Stimulated activated CD4-positive, alpha-beta T cell treated with anti-CD3 and anti-CD28 coated beads, Interleukin-12 subunit alpha, Interleukin-12 subunit beta, amount 100 ng/mL, for 48 hours (primary cell): Measurements from ENCODE around the gene PARD3B.

Experiments used
- DNase-seq, 3 donors: peaks; one replicate each; pipeline ENCODE4 v3.0.0-alpha.2; 2020; ENCODE audit warnings: low read depth in 2 of 3, low spot score in 1 of 3

The PARD3B gene

GRCh38 chr2:204544961-204545860 lies at the start of gene PARD3B:
Gene PARD3B, plus strand, starts transcription at chr2:204545475. Its CDS starts 525 bp downstream, at chr2:204546000.
- DNase-seq, result peak in 1 of 3 donors; percentile 16

- no peak for DNase-seq
Observed at GRCh38 chr2:204496779-204497178, 48.5 kb upstream of the PARD3B start.

GRCh38 chr2:204497855-204498254 lies 47.4 kb upstream of the PARD3B start:
- no peak for DNase-seq

- no peak for DNase-seq
Observed at GRCh38 chr2:204498291-204498690, 47.0 kb upstream of the PARD3B start.

GRCh38 chr2:204503869-204504268 lies 41.4 kb upstream of the PARD3B start:
- no peak for DNase-seq

- DNase-seq, result no peak
Observed at GRCh38 chr2:204504594-204504993, 40.7 kb upstream of the PARD3B start.

- DNase-seq, result no peak
Observed at GRCh38 chr2:204505488-204505887, 39.8 kb upstream of the PARD3B start.

- no peak for DNase-seq
Observed at GRCh38 chr2:204505946-204506345, 39.3 kb upstream of the PARD3B start.

GRCh38 chr2:204507636-204508035 lies 37.6 kb upstream of the PARD3B start:
- no peak for DNase-seq

- DNase-seq, result no peak
Observed at GRCh38 chr2:204510709-204511420, 34.4 kb upstream of the PARD3B start.

- no peak for DNase-seq
Observed at GRCh38 chr2:204514439-204514838, 30.8 kb upstream of the PARD3B start.

GRCh38 chr2:204515416-204515815 lies 29.9 kb upstream of the PARD3B start:
- no peak for DNase-seq

GRCh38 chr2:204517154-204517553 lies 28.1 kb upstream of the PARD3B start:
- no peak for DNase-seq

GRCh38 chr2:204529795-204530463 lies 15.3 kb upstream of the PARD3B start:
- DNase-seq, result no peak

- no peak for DNase-seq
Observed at GRCh38 chr2:204530464-204530805, 14.8 kb upstream of the PARD3B start.

- no peak for DNase-seq
Observed at GRCh38 chr2:204533629-204534370, 11.5 kb upstream of the PARD3B start.

- DNase-seq, result no peak
Observed at GRCh38 chr2:204535356-204535755, 9.9 kb upstream of the PARD3B start.

GRCh38 chr2:204535764-204536163 lies 9.5 kb upstream of the PARD3B start:
- no peak for DNase-seq

- DNase-seq, result no peak
Observed at GRCh38 chr2:204538182-204539018, 6.9 kb upstream of the PARD3B start.

- DNase-seq, result no peak
Observed at GRCh38 chr2:204539019-204539385, 6.3 kb upstream of the PARD3B start.
